Immature natural killer cell (primary cell): ENCODE data around the gene NTHL1. TPM values are rescaled to one million over a fixed set of nuclear protein-coding genes. Genes with fewer than 3 reads are reported as not detected.

ENCODE experiments used
- DNase-seq, 3 donors: peaks; one replicate each; pipeline ENCODE4 v3.0.0; 2022; ENCODE audit warnings: mixed read lengths in 1 of 3
- H3K27ac Mint-ChIP-seq, 6 donors: one replicate each; pipeline ENCODE4 v1.8.0; 2020; ENCODE audit warnings: mixed read lengths in 6 of 6, mild to moderate bottlenecking in 5 of 6, inconsistent platforms in 4 of 6, moderate library complexity in 3 of 6
- H3K27me3 Mint-ChIP-seq, 3 donors: one replicate each; pipeline ENCODE4 v1.8.0; 2020 to 2021; ENCODE audit warnings: low read depth in 3 of 3, mild to moderate bottlenecking in 3 of 3, mixed read lengths in 3 of 3, moderate library complexity in 3 of 3, inconsistent platforms in 1 of 3
- H3K36me3 Mint-ChIP-seq, 3 donors: one replicate each; pipeline ENCODE4 v1.8.0; 2020; ENCODE audit warnings: mixed read lengths in 3 of 3, inconsistent platforms in 2 of 3, mild to moderate bottlenecking in 2 of 3
- H3K4me1 Mint-ChIP-seq, 2 donors: one replicate each; pipeline ENCODE4 v1.8.0; 2020; ENCODE audit warnings: inconsistent platforms in 2 of 2, mild to moderate bottlenecking in 2 of 2, mixed read lengths in 2 of 2, moderate library complexity in 1 of 2
- H3K4me3 Mint-ChIP-seq, 5 donors: one replicate each; pipeline ENCODE4 v1.8.0; 2020; ENCODE audit warnings: mild to moderate bottlenecking in 5 of 5, mixed read lengths in 5 of 5, inconsistent platforms in 3 of 5, moderate library complexity in 3 of 5
- H3K9me3 Mint-ChIP-seq, 6 donors: one replicate each; pipeline ENCODE4 v1.8.0; 2020; ENCODE audit warnings: mild to moderate bottlenecking in 6 of 6, mixed read lengths in 6 of 6, inconsistent platforms in 4 of 6, moderate library complexity in 3 of 6
- polyA plus RNA-seq, 3 donors: library from polyadenylated mRNA; unstranded; fragments of 300-500 nt; fragmentation: Illumina TruSeq; gene quantifications; one replicate each; pipeline ENCODE4 v1.2.3, GENCODE V29; 2021

Gene NTHL1
- polyA plus RNA-seq, 3 donors from 2014 or later, result 26.4 to 31.6 (median 29.7) TPM

DNA sequence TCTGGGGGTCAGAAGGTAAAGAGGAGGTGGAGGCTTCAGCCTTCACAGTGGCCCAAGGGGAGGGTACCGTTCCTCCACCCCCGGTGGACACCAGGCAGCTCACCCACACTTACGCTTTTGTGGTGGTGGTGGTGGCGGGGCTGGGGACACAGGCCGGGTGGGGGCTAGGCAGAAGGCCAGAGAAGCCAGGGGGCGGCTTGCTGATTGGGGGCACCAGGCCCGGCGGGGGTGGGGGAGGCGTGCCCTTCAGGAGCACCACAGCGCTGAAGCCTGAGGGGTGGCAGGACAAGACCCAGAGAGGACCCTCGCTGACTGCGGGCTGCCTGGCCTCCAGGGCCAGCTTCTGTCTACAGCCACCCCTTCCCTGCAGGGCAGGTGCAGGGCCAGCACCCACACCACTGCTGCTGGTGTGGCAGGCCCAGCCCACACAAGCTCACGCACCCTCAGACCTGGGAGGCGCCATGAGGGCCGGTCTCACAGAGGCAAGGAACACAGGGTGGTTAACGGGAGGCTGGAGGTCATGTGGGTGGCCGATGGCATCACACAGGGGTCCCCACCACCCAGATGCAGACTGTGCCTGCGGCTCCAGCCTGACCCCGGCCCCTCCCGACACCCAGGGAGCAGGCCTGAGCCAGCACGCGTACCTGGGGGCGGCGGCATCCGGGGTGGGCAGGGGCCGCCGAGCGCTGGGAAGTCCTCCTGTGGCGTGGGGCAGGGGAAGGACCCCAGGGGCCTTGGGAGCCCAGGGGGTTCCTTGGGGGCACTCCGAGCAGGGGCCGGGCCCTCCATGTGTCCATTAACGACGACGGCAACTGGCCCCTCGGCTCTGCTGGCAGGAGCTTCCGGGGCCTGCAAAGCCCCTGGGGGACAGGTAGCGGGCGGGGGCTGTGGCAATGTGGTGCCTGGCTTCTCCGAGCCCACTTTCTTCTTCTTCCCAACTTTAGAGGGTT, 48.5 kb downstream of the NTHL1 start:
- Mint-ChIP-seq H3K36me3 (peaks cover 0 to 10% (median 4%) of the 10 kb centered on the region in 3 donors), H3K27ac (no peak overlapping the region)

DNA sequence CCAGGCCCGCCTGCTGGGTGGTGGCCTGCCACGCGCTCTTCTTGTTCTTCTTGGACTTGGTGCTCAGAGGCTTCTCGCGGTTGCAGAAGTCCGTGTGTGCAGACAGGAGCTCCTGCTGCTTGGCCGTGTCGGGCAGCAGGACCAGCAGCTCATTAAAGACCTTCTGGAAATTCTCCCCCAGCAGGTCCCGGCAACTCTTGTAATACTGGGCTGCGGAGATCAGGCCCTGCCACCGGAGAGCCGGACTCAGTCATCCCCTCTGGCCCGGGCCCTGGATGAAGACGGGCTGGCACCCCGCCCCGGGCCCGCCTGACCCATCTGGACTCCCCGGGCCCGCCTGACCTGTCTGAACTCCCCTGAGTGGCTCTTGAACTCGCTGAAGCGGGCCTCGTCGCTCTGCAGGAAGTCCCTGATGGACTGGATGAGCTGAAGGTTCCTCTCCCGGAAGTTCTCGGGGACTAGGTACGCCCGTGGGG, 49.2 kb downstream of the NTHL1 start:
- Mint-ChIP-seq H3K27me3 (peaks cover 0 to 3% (median 2%) of the 10 kb centered on the region in 3 donors), H3K9me3 (no peaks in the 10 kb centered on the region), H3K27ac (no peak overlapping the region), H3K4me3 (no peak overlapping the region), H3K36me3 (peaks cover 0 to 10% (median 4%) of the 10 kb centered on the region in 3 donors), H3K4me1 (peaks cover 10 to 11% of the 10 kb centered on the region in 2 donors)
- no peak for DNase-seq

More for the DNA sequence above, 48.5 kb downstream of the NTHL1 start:
- DNase-seq, result no peak
- Mint-ChIP-seq H3K9me3 (no peaks in the 10 kb centered on the region), H3K4me1 (peaks cover 5 to 11% of the 10 kb centered on the region in 2 donors), H3K27me3 (peaks cover 0 to 1% (median 0%) of the 10 kb centered on the region in 3 donors), H3K4me3 (no peak overlapping the region)

GRCh38 chr16:1997494-1998359, 49.9 kb downstream of the NTHL1 start:
- Mint-ChIP-seq H3K36me3 (peaks cover 0 to 10% (median 4%) of the 10 kb centered on the region in 3 donors), H3K9me3 (no peaks in the 10 kb centered on the region), H3K27me3 (peaks cover 0 to 4% (median 2%) of the 10 kb centered on the region in 3 donors), H3K4me1 (peaks cover 10 to 11% of the 10 kb centered on the region in 2 donors), H3K27ac (no peak overlapping the region), H3K4me3 (no peak overlapping the region)
- no peak for DNase-seq

DNA sequence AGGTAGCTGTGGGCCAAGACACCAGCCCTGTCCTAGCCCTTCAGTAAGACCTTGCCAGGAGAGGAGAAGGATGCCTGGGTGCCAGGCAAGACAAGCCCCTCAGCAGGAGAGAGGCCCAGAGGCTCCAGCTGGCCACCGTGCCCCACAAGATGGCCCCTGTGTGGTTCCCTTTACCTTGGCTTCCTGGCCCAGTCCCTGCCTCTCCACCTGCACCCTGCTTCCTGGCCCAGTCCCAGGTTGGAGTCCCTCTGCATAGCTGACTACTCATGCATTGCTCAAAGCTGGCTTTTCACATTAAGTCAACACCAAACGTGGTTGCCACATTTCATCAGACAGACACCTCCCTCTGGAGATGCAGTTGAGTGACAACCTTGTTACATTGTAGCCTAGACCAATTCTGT, 53.9 kb downstream of the NTHL1 start:
- no peak for DNase-seq
- Mint-ChIP-seq H3K9me3 (no peaks in the 10 kb centered on the region), H3K27me3 (peaks cover 8 to 20% (median 15%) of the 10 kb centered on the region in 3 donors), H3K36me3 (peaks cover 0 to 10% (median 4%) of the 10 kb centered on the region in 3 donors), H3K27ac (peak overlapping the region; percentile 49 to 87 (median 68)), H3K4me3 (peak overlapping the region in 4 of 5 donors; percentile 29 to 51 (median 35)), H3K4me1 (peaks cover 24 to 26% of the 10 kb centered on the region in 2 donors)

GRCh38 chr16:1992704-1993317, 54.8 kb downstream of the NTHL1 start:
- DNase-seq, result no peak
- no peaks in the 10 kb centered on the region for H3K9me3 Mint-ChIP-seq
- H3K36me3 Mint-ChIP-seq, result peaks cover 0 to 4% (median 4%) of the 10 kb centered on the region in 3 donors

GRCh38 chr16:1991948-1992703, 55.5 kb downstream of the NTHL1 start:
- Mint-ChIP-seq H3K4me1 (peaks cover 28 to 29% of the 10 kb centered on the region in 2 donors), H3K36me3 (peaks cover 0 to under 1% (median 0%) of the 10 kb centered on the region in 3 donors), H3K27ac (peak overlapping the region in 5 of 6 donors; percentile 34 to 93 (median 83)), H3K4me3 (peak overlapping the region; percentile 73 to 82 (median 80)), H3K9me3 (no peaks in the 10 kb centered on the region), H3K27me3 (peaks cover 12 to 19% (median 18%) of the 10 kb centered on the region in 3 donors)
- peak; percentile 92 to 94 (median 93) for DNase-seq

More at GRCh38 chr16:1992704-1993317, 54.8 kb downstream of the NTHL1 start:
- H3K27ac Mint-ChIP-seq, result no peak overlapping the region
- peaks cover 28 to 29% of the 10 kb centered on the region in 2 donors for H3K4me1 Mint-ChIP-seq
- no peak overlapping the region for H3K4me3 Mint-ChIP-seq
- H3K27me3 Mint-ChIP-seq, result peaks cover 12 to 19% (median 18%) of the 10 kb centered on the region in 3 donors

DNA sequence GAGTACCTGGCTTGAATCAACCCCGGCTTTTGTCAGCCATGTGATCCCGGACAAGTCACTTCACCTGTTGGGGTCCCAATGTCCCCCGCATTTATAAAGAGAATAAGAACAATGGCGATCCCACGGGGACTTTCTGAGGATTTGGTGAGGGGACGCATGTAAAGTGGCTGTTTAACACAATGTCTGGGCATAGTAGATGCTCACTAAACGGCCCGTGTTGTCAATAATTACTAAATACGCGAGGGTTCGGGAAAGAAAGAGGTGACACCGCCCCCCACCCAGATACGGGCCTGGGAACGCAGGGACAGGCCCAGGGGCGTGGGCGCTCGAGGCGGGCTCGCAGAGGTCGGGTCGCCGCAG, 56.1 kb downstream of the NTHL1 start:
- H3K27ac Mint-ChIP-seq, result peak overlapping the region; percentile 73 to 93 (median 90)
- peak overlapping the region; percentile 79 to 85 (median 80) for H3K4me3 Mint-ChIP-seq
- peaks cover 27 to 28% of the 10 kb centered on the region in 2 donors for H3K4me1 Mint-ChIP-seq
- H3K9me3 Mint-ChIP-seq, result no peaks in the 10 kb centered on the region
- DNase-seq, result no peak
- peaks cover 12 to 19% (median 18%) of the 10 kb centered on the region in 3 donors for H3K27me3 Mint-ChIP-seq
- H3K36me3 Mint-ChIP-seq, result no peaks in the 10 kb centered on the region

DNA sequence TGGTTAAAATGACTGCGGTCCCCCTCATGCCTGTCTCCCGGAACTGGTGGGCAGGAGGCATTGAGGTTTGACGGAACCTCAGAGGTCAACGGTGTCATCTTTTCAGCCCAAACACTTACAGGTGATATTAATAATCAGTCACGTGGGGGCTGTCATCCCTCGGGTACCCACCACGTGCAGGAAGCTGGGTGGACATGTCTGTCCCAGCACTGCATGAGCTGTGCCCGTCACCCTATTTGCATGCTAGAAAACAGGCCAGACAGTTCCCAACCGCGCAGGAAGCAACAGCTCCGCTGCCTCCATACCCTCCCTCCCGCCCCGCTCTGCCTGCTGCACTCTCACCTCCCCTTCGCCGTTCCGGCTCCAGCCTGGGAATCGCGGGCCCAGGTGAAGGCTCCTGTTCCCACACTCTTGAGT, 56.5 kb downstream of the NTHL1 start:
- H3K27me3 Mint-ChIP-seq, result peaks cover 12 to 19% (median 18%) of the 10 kb centered on the region in 3 donors
- no peaks in the 10 kb centered on the region for H3K9me3 Mint-ChIP-seq
- peak overlapping the region; percentile 79 to 85 (median 80) for H3K4me3 Mint-ChIP-seq
- H3K27ac Mint-ChIP-seq, result peak overlapping the region; percentile 73 to 93 (median 90)
- no peaks in the 10 kb centered on the region for H3K36me3 Mint-ChIP-seq
- peak; percentile 73 to 77 (median 76) for DNase-seq
- peaks cover 24 to 25% of the 10 kb centered on the region in 2 donors for H3K4me1 Mint-ChIP-seq

DNA sequence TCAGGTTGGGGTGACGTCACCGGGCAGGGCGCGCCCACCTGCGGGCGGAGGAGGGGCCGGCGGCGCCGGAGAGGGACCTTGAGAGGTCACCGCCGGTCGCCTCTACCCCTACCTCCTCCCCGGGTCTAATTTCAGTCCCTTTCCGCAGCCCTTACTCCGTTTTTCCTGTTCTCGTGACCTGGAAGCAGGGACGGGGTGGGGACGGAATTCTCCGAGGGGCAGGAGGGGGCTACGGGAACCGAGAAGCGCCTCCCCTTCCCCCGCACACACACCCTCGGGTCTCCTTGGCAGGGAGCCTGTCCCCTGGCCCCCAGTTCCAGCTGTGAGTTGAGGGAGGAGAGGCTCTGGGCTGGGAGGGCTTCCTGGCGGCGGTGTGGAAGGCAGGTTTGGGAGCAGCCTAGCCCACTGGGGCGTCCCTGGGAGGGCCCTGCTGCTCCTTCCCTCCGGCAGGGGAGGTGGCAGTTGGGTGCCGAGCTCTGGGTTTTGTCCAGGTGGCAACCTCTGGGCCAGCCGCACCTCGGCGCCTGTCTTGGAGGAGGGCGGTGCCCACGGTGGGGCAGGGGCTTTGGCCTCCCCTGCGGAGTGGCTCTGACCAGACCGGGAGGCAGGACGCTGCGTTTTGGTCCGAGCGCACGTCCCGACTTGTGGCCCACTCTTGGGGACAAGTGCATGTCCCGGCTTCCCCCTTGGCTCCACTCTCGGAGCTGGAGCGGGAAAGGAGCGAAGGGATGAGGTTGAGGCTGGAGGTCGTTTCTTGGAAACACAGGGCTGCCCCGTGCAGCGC, 57.1 kb downstream of the NTHL1 start:
- DNase-seq, result peak; percentile 44 to 53 (median 51)
- Mint-ChIP-seq H3K4me1 (peaks cover 23 to 24% of the 10 kb centered on the region in 2 donors), H3K4me3 (peak overlapping the region; percentile 79 to 85 (median 80)), H3K36me3 (no peaks in the 10 kb centered on the region), H3K9me3 (no peaks in the 10 kb centered on the region), H3K27me3 (peaks cover 12 to 19% (median 18%) of the 10 kb centered on the region in 3 donors), H3K27ac (peak overlapping the region; percentile 73 to 93 (median 90))

GRCh38 chr16:1990101-1990350, 57.6 kb downstream of the NTHL1 start:
- no peak overlapping the region for H3K4me3 Mint-ChIP-seq
- no peak for DNase-seq
- no peak overlapping the region for H3K27ac Mint-ChIP-seq

More at GRCh38 chr16:1990101-1990350, 57.6 kb downstream of the NTHL1 start:
- H3K4me1 Mint-ChIP-seq, result peaks cover 26% of the 10 kb centered on the region in 2 donors
- H3K9me3 Mint-ChIP-seq, result no peaks in the 10 kb centered on the region
- H3K27me3 Mint-ChIP-seq, result peaks cover 12 to 21% (median 18%) of the 10 kb centered on the region in 3 donors
- H3K36me3 Mint-ChIP-seq, result no peaks in the 10 kb centered on the region
